GM10847 (cell line): Measurements from ENCODE around the gene KCNJ13.

ENCODE experiments used
- POLR2A ChIP-seq: IDR thresholded peaks from 2 replicates; pipeline ENCODE4 v1.6.1; 2011; ENCODE audit not compliant: insufficient read length; ENCODE audit errors: extremely low read depth

The KCNJ13 gene

DNA sequence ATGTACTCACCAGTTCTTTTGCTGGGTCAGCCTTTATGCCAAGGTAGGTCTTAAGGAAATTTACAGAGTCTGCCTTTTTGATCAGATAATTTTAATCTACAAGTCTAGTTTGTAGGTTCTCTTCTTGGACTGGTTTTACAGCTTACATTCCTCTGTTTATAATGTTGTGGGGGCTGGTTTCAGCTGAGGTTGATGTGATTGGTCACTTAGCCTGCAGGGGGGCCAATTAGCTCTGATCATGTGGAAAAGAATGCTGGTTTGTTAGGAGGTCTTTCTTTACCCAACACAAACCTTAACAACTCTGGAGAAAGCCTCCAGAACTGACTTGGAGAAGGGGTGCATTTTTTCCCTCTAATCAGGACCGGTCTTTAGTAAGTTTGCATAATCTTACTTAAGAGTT, at the start of gene KCNJ13:
TSS of gene KCNJ13 (minus strand) at position 131 of the 400 bp plus-strand sequence. CDS start 5,203 bp downstream, outside the sequence.
- no peak for TF ChIP-seq POLR2A

GRCh38 chr2:232817756-232818155, 41.4 kb upstream of the KCNJ13 start:
- TF ChIP-seq POLR2A, result no peak

DNA sequence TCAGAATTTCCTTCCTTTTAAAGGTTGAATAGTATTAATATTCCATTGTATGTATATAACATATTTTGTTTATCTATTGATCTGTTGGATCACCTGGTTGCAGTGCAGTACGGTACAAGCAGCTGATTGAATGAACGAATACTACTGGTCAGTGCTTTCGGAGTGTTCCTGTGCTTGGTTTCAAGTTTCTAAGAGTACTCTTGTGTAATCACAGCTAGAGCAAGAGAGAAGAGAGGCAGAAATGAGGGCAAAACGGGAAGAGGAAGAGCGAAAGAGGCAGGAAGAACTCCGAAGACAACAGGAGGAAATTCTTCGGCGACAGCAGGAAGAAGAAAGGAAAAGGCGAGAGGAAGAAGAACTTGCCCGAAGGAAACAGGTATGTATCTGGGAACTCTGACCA, 40.3 kb upstream of the KCNJ13 start:
- no peak for TF ChIP-seq POLR2A

DNA sequence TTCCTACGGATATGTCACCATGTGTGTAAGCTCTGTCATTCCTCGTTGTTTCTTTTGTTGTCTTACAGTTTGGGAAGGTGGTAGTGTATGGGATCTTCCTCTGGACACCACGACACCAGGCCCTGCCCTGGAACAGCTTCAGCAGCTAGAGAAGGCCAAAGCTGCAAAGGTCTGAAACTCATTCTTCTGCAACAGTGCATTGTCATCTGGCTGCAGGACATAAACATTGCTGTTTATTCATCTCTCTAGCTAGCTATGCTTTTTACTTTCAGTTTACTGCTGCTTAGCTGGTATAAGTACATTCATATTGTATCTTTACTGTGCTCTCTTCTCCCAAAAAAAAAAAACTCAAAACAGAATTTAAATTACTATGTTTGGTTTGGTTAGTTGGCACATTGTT, 39.2 kb upstream of the KCNJ13 start:
- TF ChIP-seq POLR2A, result no peak

DNA sequence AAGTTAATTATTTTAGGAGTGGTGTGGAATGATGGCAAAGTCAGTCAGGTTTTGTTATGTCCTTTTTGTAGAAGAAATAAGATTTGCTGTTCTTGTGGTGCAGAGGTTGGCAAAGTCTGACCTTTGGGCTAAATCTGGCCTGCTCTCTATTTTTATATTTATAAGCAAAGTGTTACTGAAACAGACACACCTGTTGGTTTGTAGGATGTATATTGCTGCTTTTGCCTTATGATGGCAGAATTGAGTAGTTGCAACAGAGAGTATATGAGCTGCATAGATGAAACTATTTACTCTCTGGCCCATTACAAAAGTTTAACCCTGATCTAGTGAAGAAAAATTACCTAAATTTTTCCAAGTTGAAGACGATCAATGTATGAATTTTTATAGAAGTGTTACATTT, 34.1 kb upstream of the KCNJ13 start:
- TF ChIP-seq POLR2A, result no peak

GRCh38 chr2:232809349-232810124, 33.2 kb upstream of the KCNJ13 start:
- TF ChIP-seq POLR2A, result no peak

DNA sequence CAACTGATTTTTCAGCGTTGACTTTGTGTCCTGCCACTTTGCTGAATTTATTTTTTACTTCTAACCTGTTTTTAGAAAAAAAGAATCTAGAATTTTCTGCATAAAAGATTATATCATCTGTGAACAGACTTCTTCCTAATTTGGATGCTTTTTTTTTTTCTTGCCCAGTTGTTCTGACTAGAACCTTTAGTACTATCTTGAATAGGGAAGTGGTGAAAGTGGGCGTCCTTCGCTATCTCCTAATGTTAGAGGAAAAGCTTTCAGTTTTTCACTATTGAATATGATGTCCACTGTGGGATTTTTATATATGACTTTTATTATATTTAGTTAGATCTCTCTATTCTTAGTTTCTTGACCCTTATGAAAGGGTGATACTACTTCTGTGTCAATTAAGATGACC, 25.7 kb upstream of the KCNJ13 start:
- no peak for TF ChIP-seq POLR2A

- TF ChIP-seq POLR2A, result no peak
These were observed 23.8 kb upstream of the KCNJ13 start for GRCh38 chr2:232800166-232800565.

GRCh38 chr2:232798187-232798586, 21.8 kb upstream of the KCNJ13 start:
- no peak for TF ChIP-seq POLR2A

- no peak for TF ChIP-seq POLR2A
These were observed 19.6 kb upstream of the KCNJ13 start for GRCh38 chr2:232795920-232796319.

DNA sequence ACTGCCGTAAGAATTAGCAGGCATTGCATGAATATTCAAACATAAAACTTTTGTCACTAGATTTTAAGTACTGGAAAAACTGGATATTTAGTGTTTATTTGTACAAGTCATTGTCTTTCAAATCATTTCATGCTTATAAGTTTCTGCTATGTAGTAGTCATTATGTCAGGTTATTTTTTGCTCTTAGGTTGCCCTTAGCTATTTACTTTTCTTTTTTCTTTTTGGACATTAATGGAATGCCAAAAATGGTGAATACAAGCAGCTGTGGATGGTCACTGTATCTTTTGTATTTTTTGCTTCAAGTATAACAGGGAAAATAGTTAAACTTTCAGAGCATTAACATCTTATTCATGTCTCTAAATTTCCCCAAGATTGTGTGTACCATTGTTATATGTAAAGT, 18.6 kb upstream of the KCNJ13 start:
- TF ChIP-seq POLR2A, result no peak

- TF ChIP-seq POLR2A, result no peak
These were observed 16.9 kb upstream of the KCNJ13 start for GRCh38 chr2:232793271-232793670.

DNA sequence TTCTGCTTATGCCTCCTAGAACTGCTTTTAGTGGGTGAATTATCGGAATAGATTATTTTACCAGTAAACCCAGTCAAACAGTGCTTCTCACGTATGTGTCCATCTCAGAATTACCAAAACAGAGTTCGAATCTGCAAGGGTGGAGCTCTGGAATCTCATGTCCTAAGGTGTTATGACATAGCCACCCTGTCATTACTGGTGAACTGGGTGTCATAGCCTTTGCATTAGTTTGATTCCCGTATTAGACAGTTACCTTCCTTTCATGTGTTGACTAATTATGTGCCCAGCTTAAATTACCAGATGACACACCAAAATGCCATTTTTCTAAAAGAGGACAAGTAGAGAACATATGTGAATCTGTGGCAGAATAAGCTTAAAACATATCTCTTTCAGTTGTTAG, 15.2 kb upstream of the KCNJ13 start:
- TF ChIP-seq POLR2A, result no peak

DNA sequence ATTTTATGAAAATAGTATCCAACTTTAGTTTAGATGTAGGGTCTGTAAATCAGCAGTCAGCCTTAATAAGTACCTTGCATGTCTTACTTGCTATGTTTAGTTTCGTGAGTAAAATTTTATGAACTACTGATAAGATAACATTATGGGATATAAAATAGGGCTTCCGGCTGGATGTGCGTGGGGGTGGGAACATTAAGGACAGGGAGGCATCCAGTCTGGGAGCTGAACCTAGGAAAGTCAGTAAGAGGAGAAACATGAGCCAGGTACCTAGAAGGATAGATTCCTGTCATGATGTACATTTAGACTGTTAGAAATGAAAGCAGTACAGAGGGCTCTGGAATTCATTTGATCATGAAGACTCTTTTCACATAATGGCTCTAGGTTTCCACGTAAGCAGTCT, 12.7 kb upstream of the KCNJ13 start:
- no peak for TF ChIP-seq POLR2A

DNA sequence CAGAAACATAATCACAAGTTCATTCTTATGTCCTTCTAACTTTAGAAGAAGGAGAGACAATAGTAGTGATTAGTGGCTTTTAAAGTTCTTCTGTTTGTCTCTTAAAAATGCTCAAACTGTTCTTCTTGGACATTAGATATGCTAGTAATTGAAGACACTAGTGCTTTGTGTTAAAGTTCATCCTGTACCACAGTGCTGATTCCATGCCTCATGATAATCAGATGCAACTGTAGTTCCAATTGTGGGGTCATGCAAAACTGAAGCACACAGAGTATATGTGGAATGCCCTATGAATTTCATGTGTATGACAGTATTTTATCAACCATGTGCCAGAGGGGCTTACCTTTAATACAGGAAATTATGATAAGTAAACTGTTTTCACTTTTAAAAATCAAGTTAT, 11.4 kb upstream of the KCNJ13 start:
- no peak for TF ChIP-seq POLR2A

- TF ChIP-seq POLR2A, result no peak
These were observed 6.9 kb upstream of the KCNJ13 start for GRCh38 chr2:232783278-232783677.

- no peak for TF ChIP-seq POLR2A
These were observed 5.4 kb upstream of the KCNJ13 start for GRCh38 chr2:232781765-232782164.
